Karpas-422 (cell line): Measurements from ENCODE around the gene HDAC11. TPM values are rescaled to one million over a fixed set of nuclear protein-coding genes. Genes with fewer than 3 reads are reported as not detected.

ENCODE experiments used
- DNase-seq: peaks from one replicate; pipeline ENCODE4 v3.0.0-alpha.2; 2015
- H2AFZ ChIP-seq: fragments of 200-600 bp; sonication (generic); 2 replicates; pipeline ENCODE4 v1.6.1; 2014; ENCODE audit warnings: antibody characterized with exemption, low read length, mixed read lengths
- H3K27ac ChIP-seq: fragments of 200-600 bp; sonication (generic); 2 replicates; pipeline ENCODE4 v1.5.1; 2014; ENCODE audit warnings: mild to moderate bottlenecking, low read length, moderate library complexity
- H3K27me3 ChIP-seq: fragments of 200-600 bp; sonication (generic); 2 replicates; pipeline ENCODE4 v1.6.1; 2014; ENCODE audit warnings: low read length, mixed read lengths
- H3K36me3 ChIP-seq: fragments of 200-600 bp; sonication (generic); 2 replicates; pipeline ENCODE4 v1.6.1; 2014; ENCODE audit warnings: low read length, mixed read lengths; ENCODE audit not compliant: insufficient read depth
- H3K4me1 ChIP-seq: fragments of 200-600 bp; sonication (generic); 2 replicates; pipeline ENCODE4 v1.6.1; 2014; ENCODE audit warnings: mild to moderate bottlenecking, low read length, mixed read lengths
- H3K4me2 ChIP-seq: fragments of 200-600 bp; sonication (generic); 2 replicates; pipeline ENCODE4 v1.6.1; 2014; ENCODE audit warnings: low read length, low read depth, mild to moderate bottlenecking; ENCODE audit not compliant: poor library complexity, severe bottlenecking
- H3K4me3 ChIP-seq: fragments of 200-600 bp; sonication (generic); 2 replicates; pipeline ENCODE4 v1.5.1; 2014; ENCODE audit warnings: mild to moderate bottlenecking, antibody characterized with exemption, low read length, mixed read lengths
- H3K79me2 ChIP-seq: fragments of 200-600 bp; sonication (generic); 2 replicates; pipeline ENCODE4 v1.6.1; 2014; ENCODE audit warnings: mild to moderate bottlenecking, low read length, mixed read lengths
- H3K9ac ChIP-seq: fragments of 200-600 bp; sonication (generic); 2 replicates; pipeline ENCODE4 v1.6.0; 2014; ENCODE audit warnings: low read length
- H3K9me2 ChIP-seq: fragments of 200-600 bp; sonication (generic), shearing (Covaris generic); replicated peaks from 2 replicates; pipeline ENCODE4 v1.6.0; 2014; ENCODE audit warnings: mild to moderate bottlenecking, low read length, moderate library complexity; ENCODE audit not compliant: insufficient read depth
- H3K9me3 ChIP-seq: fragments of 300-700, 200-600 bp; sonication (generic); 2 replicates; pipeline ENCODE4 v1.6.1; 2014; ENCODE audit warnings: low read length, mixed read lengths
- H4K20me1 ChIP-seq: fragments of 200-600 bp; sonication (generic); 2 replicates; pipeline ENCODE4 v1.6.1; 2014; ENCODE audit warnings: mild to moderate bottlenecking, antibody characterized with exemption, low read length, low read depth; ENCODE audit not compliant: insufficient read depth
- total RNA-seq: library from RNA; depleted of rRNA; stranded (reverse); fragments of >200 nt; shearing (Covaris generic); gene quantifications from 2 replicates; pipeline ENCODE4 v1.2.3, GENCODE V29; 2014; ENCODE audit warnings: low replicate concordance

Gene HDAC11
- total RNA-seq, 1 experiment from 2014 or later, result 1.6 TPM

GRCh38 chr3:13536432-13536831 is 56.3 kb downstream of the HDAC11 start:
- H2AFZ ChIP-seq, result no peak overlapping the region
- H3K27me3 ChIP-seq, result no peaks in the 10 kb centered on the region
- H3K9me2 ChIP-seq, result no peaks in the 10 kb centered on the region
- no peaks in the 10 kb centered on the region for H3K36me3 ChIP-seq
- no peaks in the 10 kb centered on the region for H3K4me1 ChIP-seq
- no peaks in the 10 kb centered on the region for H3K9me3 ChIP-seq
- H3K79me2 ChIP-seq, result no peaks in the 10 kb centered on the region
- no peak overlapping the region for H3K27ac ChIP-seq
- no peak overlapping the region for H3K4me2 ChIP-seq
- H3K4me3 ChIP-seq, result no peak overlapping the region
- no peaks in the 10 kb centered on the region for H4K20me1 ChIP-seq
- no peak overlapping the region for H3K9ac ChIP-seq
- no peak for DNase-seq

- Histone ChIP-seq H3K27me3 (no peaks in the 10 kb centered on the region), H2AFZ (no peak overlapping the region), H4K20me1 (no peaks in the 10 kb centered on the region), H3K4me1 (no peaks in the 10 kb centered on the region), H3K9me3 (no peaks in the 10 kb centered on the region), H3K9me2 (no peaks in the 10 kb centered on the region), H3K9ac (no peak overlapping the region), H3K27ac (no peak overlapping the region), H3K36me3 (no peaks in the 10 kb centered on the region), H3K4me2 (no peak overlapping the region), H3K79me2 (no peaks in the 10 kb centered on the region), H3K4me3 (no peak overlapping the region)
- no peak for DNase-seq
These were observed 56.7 kb downstream of the HDAC11 start for GRCh38 chr3:13536832-13537231.

- Histone ChIP-seq H3K27ac (no peak overlapping the region), H3K79me2 (no peaks in the 10 kb centered on the region), H3K9ac (no peak overlapping the region), H3K27me3 (no peaks in the 10 kb centered on the region), H3K4me3 (no peak overlapping the region), H3K9me2 (no peaks in the 10 kb centered on the region), H4K20me1 (no peaks in the 10 kb centered on the region), H3K9me3 (no peaks in the 10 kb centered on the region), H3K4me2 (no peak overlapping the region), H3K4me1 (no peaks in the 10 kb centered on the region), H2AFZ (no peak overlapping the region), H3K36me3 (no peaks in the 10 kb centered on the region)
- DNase-seq, result no peak
These were observed 57.3 kb downstream of the HDAC11 start for GRCh38 chr3:13537244-13537908.

GRCh38 chr3:13537909-13538296 is 57.8 kb downstream of the HDAC11 start:
- H3K79me2 ChIP-seq, result no peaks in the 10 kb centered on the region
- no peaks in the 10 kb centered on the region for H4K20me1 ChIP-seq
- no peaks in the 10 kb centered on the region for H3K9me3 ChIP-seq
- no peak for DNase-seq
- H3K4me2 ChIP-seq, result no peak overlapping the region
- no peaks in the 10 kb centered on the region for H3K36me3 ChIP-seq
- H3K9me2 ChIP-seq, result no peaks in the 10 kb centered on the region
- no peak overlapping the region for H3K9ac ChIP-seq
- no peak overlapping the region for H2AFZ ChIP-seq
- no peak overlapping the region for H3K4me3 ChIP-seq
- H3K4me1 ChIP-seq, result no peaks in the 10 kb centered on the region
- H3K27me3 ChIP-seq, result no peaks in the 10 kb centered on the region
- no peak overlapping the region for H3K27ac ChIP-seq

GRCh38 chr3:13538520-13539291 is 58.6 kb downstream of the HDAC11 start:
- no peak overlapping the region for H3K4me3 ChIP-seq
- no peak overlapping the region for H3K4me2 ChIP-seq
- H3K27ac ChIP-seq, result no peak overlapping the region
- no peaks in the 10 kb centered on the region for H3K9me2 ChIP-seq
- H2AFZ ChIP-seq, result no peak overlapping the region
- no peaks in the 10 kb centered on the region for H4K20me1 ChIP-seq
- no peaks in the 10 kb centered on the region for H3K79me2 ChIP-seq
- H3K9ac ChIP-seq, result no peak overlapping the region
- DNase-seq, result no peak
- H3K4me1 ChIP-seq, result no peaks in the 10 kb centered on the region
- H3K27me3 ChIP-seq, result no peaks in the 10 kb centered on the region
- H3K9me3 ChIP-seq, result no peaks in the 10 kb centered on the region
- no peaks in the 10 kb centered on the region for H3K36me3 ChIP-seq

GRCh38 chr3:13539292-13539638 is 59.2 kb downstream of the HDAC11 start:
- Histone ChIP-seq H3K4me1 (no peaks in the 10 kb centered on the region), H3K79me2 (no peaks in the 10 kb centered on the region), H3K9ac (no peak overlapping the region), H3K4me3 (no peak overlapping the region), H3K9me3 (no peaks in the 10 kb centered on the region), H3K27ac (no peak overlapping the region), H3K4me2 (no peak overlapping the region), H4K20me1 (no peaks in the 10 kb centered on the region), H2AFZ (no peak overlapping the region), H3K36me3 (no peaks in the 10 kb centered on the region), H3K27me3 (no peaks in the 10 kb centered on the region), H3K9me2 (no peaks in the 10 kb centered on the region)
- DNase-seq, result no peak

GRCh38 chr3:13539671-13540070 is 59.6 kb downstream of the HDAC11 start:
- Histone ChIP-seq H3K36me3 (no peaks in the 10 kb centered on the region), H3K9me3 (no peaks in the 10 kb centered on the region), H3K79me2 (no peaks in the 10 kb centered on the region), H4K20me1 (no peaks in the 10 kb centered on the region), H3K9ac (no peak overlapping the region), H2AFZ (no peak overlapping the region), H3K4me1 (no peaks in the 10 kb centered on the region), H3K4me3 (no peak overlapping the region), H3K9me2 (no peaks in the 10 kb centered on the region), H3K27ac (no peak overlapping the region), H3K4me2 (no peak overlapping the region), H3K27me3 (no peaks in the 10 kb centered on the region)
- DNase-seq, result no peak

GRCh38 chr3:13540297-13540995 is 60.3 kb downstream of the HDAC11 start:
- no peak overlapping the region for H3K4me2 ChIP-seq
- H3K9me3 ChIP-seq, result no peaks in the 10 kb centered on the region
- no peak overlapping the region for H2AFZ ChIP-seq
- no peaks in the 10 kb centered on the region for H3K27me3 ChIP-seq
- H3K36me3 ChIP-seq, result no peaks in the 10 kb centered on the region
- no peak overlapping the region for H3K27ac ChIP-seq
- H3K4me3 ChIP-seq, result no peak overlapping the region
- no peak for DNase-seq
- H3K9me2 ChIP-seq, result no peaks in the 10 kb centered on the region
- no peaks in the 10 kb centered on the region for H4K20me1 ChIP-seq
- no peaks in the 10 kb centered on the region for H3K79me2 ChIP-seq
- H3K4me1 ChIP-seq, result no peaks in the 10 kb centered on the region
- H3K9ac ChIP-seq, result no peak overlapping the region
